ENCODE measurements around the gene RCN2.
"Not testable (repeated sequence)": the region's sequence is repeated elsewhere in the genome, so short reads cannot be mapped to it uniquely, and the experiment has no call there.

The RCN2 gene

DNA sequence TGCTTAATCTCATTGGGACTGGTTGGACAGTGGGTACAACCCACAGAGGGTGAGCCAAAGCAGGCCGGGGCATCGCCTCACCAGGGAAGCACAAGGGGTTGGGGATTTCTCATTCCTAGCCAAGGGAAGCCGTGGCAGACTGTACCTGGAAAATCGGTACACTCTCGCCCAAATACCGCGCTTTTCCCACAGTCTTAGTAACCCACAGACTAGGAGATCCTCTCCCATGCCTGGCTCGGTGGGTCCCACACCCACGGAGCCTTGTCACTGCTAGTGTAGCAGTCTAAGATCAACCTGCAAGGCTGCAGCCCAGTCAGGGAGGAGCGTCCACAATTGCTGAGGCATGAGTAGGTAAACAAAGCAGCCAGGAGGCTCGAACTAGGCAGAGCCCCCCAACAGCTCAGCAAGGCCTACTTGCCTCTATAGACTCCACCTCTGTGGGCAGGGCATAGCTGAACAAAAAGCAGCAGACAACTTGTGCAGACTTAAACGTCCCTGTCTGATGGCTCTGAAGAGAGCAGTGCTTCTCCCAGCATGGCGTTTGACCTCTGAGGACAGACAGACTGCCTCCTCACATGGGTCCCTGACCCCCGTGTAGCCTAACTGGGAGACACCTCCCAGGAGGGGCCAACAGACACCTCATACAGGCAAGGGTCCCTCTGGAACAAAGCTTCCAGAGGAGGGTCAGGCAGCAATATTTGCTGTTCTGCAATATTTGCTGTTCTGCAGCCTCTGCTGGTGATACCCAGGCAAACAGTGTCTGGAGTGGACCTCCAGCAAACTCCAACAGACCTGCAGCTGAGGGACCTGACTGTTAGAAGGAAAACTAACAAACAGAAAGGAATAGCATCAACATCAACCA, 44.0 kb upstream of the RCN2 start:
- not testable (repeated sequence) for ATAC-seq

DNA sequence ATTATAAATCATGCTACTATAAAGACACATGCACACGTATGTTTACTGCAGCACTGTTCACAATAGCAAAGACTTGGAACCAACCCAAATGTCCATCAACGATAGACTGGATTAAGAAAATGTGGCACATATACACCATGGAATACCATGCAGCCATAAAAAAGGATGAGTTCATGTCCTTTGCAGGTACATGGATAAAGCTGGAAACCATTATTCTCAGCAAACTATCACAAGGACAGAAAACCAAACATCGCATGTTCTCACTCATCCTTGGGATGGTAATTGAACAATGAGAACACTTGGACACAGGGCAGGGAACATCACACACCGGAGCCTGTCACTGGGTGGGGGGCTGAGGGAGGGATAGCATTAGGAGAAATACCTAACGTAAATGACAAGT, 38.7 kb upstream of the RCN2 start:
- ATAC-seq: not testable (repeated sequence)

DNA sequence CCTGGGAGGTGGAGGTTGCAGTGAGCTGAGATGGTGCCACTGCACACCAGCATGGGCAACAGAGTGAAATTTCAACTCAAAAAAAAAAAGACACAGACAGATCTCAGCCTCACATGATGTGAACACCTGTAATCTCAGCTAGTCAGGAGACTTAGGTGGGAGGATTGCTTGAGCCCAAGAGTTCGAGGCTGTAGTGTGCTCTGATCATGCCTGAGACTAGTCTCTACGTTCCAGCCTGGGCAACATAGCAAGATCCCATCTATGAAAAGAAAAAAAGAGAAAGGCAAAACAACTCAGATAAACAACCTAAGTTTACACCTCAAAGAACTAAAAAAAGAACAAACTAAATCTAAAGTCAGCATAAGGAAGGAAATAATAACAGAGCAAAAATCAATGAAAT, 37.4 kb upstream of the RCN2 start:
- TF ChIP-seq PPARA (CRISPR knock-in tag; IDR thresholded peaks at IDR 0.05; ENCODE audit: borderline replicate concordance) (no peak), TCF4 (CRISPR knock-in tag; IDR thresholded peaks at IDR 0.05; ENCODE audit: borderline replicate concordance) (no peak), BACH2 (CRISPR knock-in tag; IDR thresholded peaks at IDR 0.05; ENCODE audit: borderline replicate concordance) (no peak), CSDC2 (CRISPR knock-in tag; IDR thresholded peaks at IDR 0.05) (no peak), ZC3H10 (CRISPR knock-in tag; IDR thresholded peaks at IDR 0.05) (no peak), ZNF565 (CRISPR knock-in tag; conservative IDR thresholded peaks at IDR 0.05; ENCODE audit: low read depth) (no peak), ESRRG (CRISPR knock-in tag; IDR thresholded peaks at IDR 0.05) (no peak), OSR1 (CRISPR knock-in tag; IDR thresholded peaks at IDR 0.05) (no peak), ARNTL (CRISPR knock-in tag; IDR thresholded peaks at IDR 0.05; ENCODE audit: borderline replicate concordance, low read depth) (no peak), ZNF70 (CRISPR knock-in tag; IDR thresholded peaks at IDR 0.05) (no peak)
- TF ChIP-seq, protein P1, sequence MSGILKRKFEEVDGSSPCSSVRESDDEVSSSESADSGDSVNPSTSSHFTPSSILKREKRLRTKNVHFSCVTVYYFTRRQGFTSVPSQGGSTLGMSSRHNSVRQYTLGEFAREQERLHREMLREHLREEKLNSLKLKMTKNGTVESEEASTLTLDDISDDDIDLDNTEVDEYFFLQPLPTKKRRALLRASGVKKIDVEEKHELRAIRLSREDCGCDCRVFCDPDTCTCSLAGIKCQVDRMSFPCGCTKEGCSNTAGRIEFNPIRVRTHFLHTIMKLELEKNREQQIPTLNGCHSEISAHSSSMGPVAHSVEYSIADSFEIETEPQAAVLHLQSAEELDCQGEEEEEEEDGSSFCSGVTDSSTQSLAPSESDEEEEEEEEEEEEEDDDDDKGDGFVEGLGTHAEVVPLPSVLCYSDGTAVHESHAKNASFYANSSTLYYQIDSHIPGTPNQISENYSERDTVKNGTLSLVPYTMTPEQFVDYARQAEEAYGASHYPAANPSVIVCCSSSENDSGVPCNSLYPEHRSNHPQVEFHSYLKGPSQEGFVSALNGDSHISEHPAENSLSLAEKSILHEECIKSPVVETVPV (CRISPR knock-in tag; IDR thresholded peaks at IDR 0.05): no peak
- TF ChIP-seq, protein P2, sequence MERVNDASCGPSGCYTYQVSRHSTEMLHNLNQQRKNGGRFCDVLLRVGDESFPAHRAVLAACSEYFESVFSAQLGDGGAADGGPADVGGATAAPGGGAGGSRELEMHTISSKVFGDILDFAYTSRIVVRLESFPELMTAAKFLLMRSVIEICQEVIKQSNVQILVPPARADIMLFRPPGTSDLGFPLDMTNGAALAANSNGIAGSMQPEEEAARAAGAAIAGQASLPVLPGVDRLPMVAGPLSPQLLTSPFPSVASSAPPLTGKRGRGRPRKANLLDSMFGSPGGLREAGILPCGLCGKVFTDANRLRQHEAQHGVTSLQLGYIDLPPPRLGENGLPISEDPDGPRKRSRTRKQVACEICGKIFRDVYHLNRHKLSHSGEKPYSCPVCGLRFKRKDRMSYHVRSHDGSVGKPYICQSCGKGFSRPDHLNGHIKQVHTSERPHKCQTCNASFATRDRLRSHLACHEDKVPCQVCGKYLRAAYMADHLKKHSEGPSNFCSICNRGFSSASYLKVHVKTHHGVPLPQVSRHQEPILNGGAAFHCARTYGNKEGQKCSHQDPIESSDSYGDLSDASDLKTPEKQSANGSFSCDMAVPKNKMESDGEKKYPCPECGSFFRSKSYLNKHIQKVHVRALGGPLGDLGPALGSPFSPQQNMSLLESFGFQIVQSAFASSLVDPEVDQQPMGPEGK (CRISPR knock-in tag; IDR thresholded peaks at IDR 0.05; ENCODE audit: borderline replicate concordance): no peak
- TF ChIP-seq, protein P3, sequence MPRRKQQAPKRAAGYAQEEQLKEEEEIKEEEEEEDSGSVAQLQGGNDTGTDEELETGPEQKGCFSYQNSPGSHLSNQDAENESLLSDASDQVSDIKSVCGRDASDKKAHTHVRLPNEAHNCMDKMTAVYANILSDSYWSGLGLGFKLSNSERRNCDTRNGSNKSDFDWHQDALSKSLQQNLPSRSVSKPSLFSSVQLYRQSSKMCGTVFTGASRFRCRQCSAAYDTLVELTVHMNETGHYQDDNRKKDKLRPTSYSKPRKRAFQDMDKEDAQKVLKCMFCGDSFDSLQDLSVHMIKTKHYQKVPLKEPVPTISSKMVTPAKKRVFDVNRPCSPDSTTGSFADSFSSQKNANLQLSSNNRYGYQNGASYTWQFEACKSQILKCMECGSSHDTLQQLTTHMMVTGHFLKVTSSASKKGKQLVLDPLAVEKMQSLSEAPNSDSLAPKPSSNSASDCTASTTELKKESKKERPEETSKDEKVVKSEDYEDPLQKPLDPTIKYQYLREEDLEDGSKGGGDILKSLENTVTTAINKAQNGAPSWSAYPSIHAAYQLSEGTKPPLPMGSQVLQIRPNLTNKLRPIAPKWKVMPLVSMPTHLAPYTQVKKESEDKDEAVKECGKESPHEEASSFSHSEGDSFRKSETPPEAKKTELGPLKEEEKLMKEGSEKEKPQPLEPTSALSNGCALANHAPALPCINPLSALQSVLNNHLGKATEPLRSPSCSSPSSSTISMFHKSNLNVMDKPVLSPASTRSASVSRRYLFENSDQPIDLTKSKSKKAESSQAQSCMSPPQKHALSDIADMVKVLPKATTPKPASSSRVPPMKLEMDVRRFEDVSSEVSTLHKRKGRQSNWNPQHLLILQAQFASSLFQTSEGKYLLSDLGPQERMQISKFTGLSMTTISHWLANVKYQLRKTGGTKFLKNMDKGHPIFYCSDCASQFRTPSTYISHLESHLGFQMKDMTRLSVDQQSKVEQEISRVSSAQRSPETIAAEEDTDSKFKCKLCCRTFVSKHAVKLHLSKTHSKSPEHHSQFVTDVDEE (CRISPR knock-in tag; IDR thresholded peaks at IDR 0.05): no peak
- ATAC-seq: no peak

DNA sequence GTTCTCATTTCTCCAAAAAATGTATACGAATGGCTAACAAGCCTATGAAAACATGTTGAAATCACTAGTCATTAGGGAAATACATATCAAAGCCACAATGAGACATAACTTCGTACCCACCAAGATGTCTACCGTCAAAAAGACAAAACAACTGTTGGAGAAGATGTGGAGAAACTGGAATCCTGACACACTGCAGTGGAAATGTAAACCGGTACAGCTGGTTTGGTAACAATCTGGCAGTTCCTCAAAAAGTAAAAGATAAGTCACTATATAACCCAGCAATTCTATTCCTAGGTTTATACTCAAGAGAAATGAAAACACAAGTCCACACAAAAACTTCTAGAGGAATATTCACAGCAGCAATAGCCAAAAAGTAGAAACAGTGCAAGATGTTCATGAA, 33.4 kb upstream of the RCN2 start:
- ATAC-seq: no peak

DNA sequence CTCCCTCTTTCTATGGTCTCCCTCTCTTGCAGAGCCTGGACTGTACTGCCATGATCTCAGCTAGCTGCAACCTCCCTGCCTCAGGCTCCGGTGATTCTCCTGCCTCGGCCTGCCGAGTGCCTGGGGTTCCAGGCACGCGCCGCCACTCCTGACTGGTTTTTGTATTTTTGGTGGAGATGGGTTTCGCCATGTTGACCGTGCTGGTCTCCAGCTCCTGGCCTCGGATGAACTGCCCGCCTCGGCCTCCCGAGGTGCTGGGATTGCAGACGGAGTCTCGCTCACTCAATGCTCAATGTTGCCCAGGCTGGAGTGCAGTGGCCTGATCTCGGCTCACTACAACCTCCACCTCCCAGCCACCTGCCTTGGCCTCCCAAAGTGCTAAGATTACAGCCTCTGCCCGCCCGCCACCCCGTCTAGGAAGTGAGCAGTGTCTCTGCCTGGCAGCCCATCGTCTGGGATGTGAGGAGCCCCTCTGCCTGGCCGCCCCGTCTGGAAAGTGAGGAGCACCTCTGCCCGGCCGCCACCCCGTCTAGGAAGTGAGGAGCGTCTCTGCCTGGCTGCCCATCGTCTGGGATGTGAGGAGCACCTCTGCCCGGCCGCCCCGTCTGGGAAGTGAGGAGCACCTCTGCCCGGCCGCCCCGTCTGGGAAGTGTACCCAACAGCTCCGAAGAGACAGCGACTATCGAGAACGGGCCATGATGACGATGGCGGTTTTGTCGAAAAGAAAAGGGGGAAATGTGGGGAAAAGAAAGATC, 32.2 kb upstream of the RCN2 start:
- ATAC-seq: not testable (repeated sequence)

More for the DNA sequence above, 33.4 kb upstream of the RCN2 start:
- TF ChIP-seq ISL1 (CRISPR knock-in tag; IDR thresholded peaks at IDR 0.05) (no peak), PPARA (CRISPR knock-in tag; IDR thresholded peaks at IDR 0.05; ENCODE audit: borderline replicate concordance) (no peak), ZFP3 (CRISPR knock-in tag; IDR thresholded peaks at IDR 0.05) (no peak)

DNA sequence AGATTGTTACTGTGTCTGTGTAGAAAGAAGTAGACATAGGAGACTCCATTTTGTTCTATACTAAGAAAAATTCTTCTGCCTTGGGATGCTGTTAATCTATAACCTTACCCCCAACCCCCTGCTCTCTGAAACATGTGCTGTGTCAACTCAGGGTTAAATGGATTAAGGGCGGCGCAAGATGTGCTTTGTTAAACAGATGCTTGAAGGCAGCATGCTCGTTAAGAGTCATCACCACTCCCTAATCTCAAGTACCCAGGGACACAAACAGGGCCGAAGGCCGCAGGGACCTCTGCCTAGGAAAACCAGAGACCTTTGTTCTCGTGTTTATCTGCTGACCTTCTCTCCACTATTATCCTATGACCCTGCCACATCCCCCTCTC, 31.6 kb upstream of the RCN2 start:
- ATAC-seq: not testable (repeated sequence)

DNA sequence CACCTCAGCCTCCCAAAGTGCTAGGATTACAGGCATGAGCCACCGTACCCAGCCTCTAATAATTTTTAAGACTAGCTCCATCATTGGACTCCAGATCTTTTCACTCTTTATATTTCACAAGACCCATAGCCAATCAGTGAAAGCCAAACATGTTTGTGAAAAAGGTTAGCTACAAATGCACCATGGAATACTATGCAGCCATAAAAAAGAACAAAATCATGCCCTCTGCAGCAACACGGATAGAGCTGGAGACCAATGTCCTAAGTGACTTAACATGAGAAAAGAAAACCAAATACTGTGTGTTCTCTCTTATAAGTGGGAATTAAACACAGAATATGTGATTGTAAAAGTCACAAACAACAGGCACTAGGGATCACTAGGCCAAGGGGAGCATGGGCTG, 29.6 kb upstream of the RCN2 start:
- TF ChIP-seq SNAI2 (CRISPR knock-in tag; IDR thresholded peaks at IDR 0.05): no peak
- no peak for TF ChIP-seq ZC3H10 (CRISPR knock-in tag; IDR thresholded peaks at IDR 0.05)
- TF ChIP-seq ARNTL (CRISPR knock-in tag; IDR thresholded peaks at IDR 0.05; ENCODE audit: borderline replicate concordance, low read depth): no peak
- TF ChIP-seq TCF4 (CRISPR knock-in tag; IDR thresholded peaks at IDR 0.05; ENCODE audit: borderline replicate concordance): no peak
- no peak for TF ChIP-seq ESRRG (CRISPR knock-in tag; IDR thresholded peaks at IDR 0.05)
- TF ChIP-seq, protein P4, sequence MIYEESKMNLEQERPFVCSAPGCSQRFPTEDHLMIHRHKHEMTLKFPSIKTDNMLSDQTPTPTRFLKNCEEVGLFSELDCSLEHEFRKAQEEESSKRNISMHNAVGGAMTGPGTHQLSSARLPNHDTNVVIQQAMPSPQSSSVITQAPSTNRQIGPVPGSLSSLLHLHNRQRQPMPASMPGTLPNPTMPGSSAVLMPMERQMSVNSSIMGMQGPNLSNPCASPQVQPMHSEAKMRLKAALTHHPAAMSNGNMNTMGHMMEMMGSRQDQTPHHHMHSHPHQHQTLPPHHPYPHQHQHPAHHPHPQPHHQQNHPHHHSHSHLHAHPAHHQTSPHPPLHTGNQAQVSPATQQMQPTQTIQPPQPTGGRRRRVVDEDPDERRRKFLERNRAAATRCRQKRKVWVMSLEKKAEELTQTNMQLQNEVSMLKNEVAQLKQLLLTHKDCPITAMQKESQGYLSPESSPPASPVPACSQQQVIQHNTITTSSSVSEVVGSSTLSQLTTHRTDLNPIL (CRISPR knock-in tag; IDR thresholded peaks at IDR 0.05; ENCODE audit: low read depth): no peak
- TF ChIP-seq RARB (CRISPR knock-in tag; IDR thresholded peaks at IDR 0.05): no peak
- ATAC-seq: no peak

Measured in SK-N-SH treated with all-trans-retinoic acid at 6 μM for 48 hours (cell line).